H1 (cell line): ENCODE data around the gene CDKL5. TPM values are rescaled to one million over a fixed set of nuclear protein-coding genes. Genes with fewer than 3 reads are reported as not detected.

Experiments used
- CTCF ChIA-PET: fragments of 300-600 bp; sonication (Branson Sonifier 250); formaldehyde crosslinking; loops from one replicate; lab custom pipeline; 2021; ENCODE audit not compliant: partially characterized antibody; lab: Charles Lee
- POLR2A ChIA-PET: fragments of 300-600 bp; sonication (Branson Sonifier 250); formaldehyde crosslinking; loops from one replicate; lab custom pipeline; 2021; ENCODE audit warnings: inconsistent platforms; ENCODE audit not compliant: partially characterized antibody; lab: Charles Lee
- DNase-seq, 2 experiments: peaks; one replicate each; pipeline versions ENCODE4 v3.0.0 to v3.0.0-alpha.2; 2010 to 2022; ENCODE audit warnings: low spot score in 2 of 2, low read depth in 1 of 2, mixed read lengths in 1 of 2
- FAIRE-seq: peaks from 2 replicates; lab custom pipeline; 2011; peaks lifted over from hg19 to GRCh38; lab: Jason Lieb, UNC
- H2AFZ ChIP-seq: 2 replicates; pipeline ENCODE4 v1.8.1; 2012; ENCODE audit warnings: low read length, inconsistent platforms
- H2AK5ac ChIP-seq: 2 replicates; pipeline ENCODE4 v1.6.1; 2013; ENCODE audit warnings: low read depth, low read length
- H2BK120ac ChIP-seq: replicated peaks from 2 replicates; pipeline ENCODE3; 2013; ENCODE audit warnings: low read depth, low read length, inconsistent platforms
- H2BK12ac ChIP-seq: 2 replicates; pipeline ENCODE4 v1.6.1; 2013; ENCODE audit warnings: low read depth, low read length
- H2BK15ac ChIP-seq: 2 replicates; pipeline ENCODE4 v1.6.1; 2013; ENCODE audit warnings: low read length
- H2BK20ac ChIP-seq: 2 replicates; pipeline ENCODE4 v1.6.1; 2013; ENCODE audit warnings: low read length
- H2BK5ac ChIP-seq: 2 replicates; pipeline ENCODE4 v1.6.1; 2013; ENCODE audit warnings: low read depth, low read length
- H3K14ac ChIP-seq: 2 replicates; pipeline ENCODE4 v1.6.1; 2013; ENCODE audit warnings: inconsistent platforms; ENCODE audit not compliant: insufficient read length
- H3K18ac ChIP-seq: 2 replicates; pipeline ENCODE4 v1.6.1; 2013; ENCODE audit warnings: low read length; ENCODE audit errors: extremely low read depth
- H3K23ac ChIP-seq: 2 replicates; pipeline ENCODE4 v1.6.1; 2013; ENCODE audit warnings: inconsistent platforms; ENCODE audit not compliant: insufficient read length
- H3K23me2 ChIP-seq: 2 replicates; pipeline ENCODE4 v1.6.1; 2013; ENCODE audit warnings: low read depth, low read length
- H3K27ac ChIP-seq: 2 replicates; pipeline ENCODE4 v1.6.1; 2011; ENCODE audit warnings: low read depth, low read length, inconsistent platforms
- H3K27me3 ChIP-seq, 4 experiments: replicated peaks in 1 of 4; 1 replicate in 1 of 4; 2 replicates in 3 of 4; pipeline versions ENCODE4 v1.6.1 to v1.8.1; 2011 to 2013; ENCODE audit warnings: low read length in 3 of 4, mild to moderate bottlenecking in 3 of 4, inconsistent platforms in 2 of 4, mixed read lengths in 2 of 4, moderate library complexity in 1 of 4; ENCODE audit not compliant: control insufficient read depth in 3 of 4, insufficient read depth in 3 of 4; ENCODE audit errors: extremely low read depth in 1 of 4
- H3K36me3 ChIP-seq, 4 experiments: 2 replicates each; pipeline versions ENCODE4 v1.6.1 to v1.8.1; 2011 to 2013; ENCODE audit warnings: mild to moderate bottlenecking in 4 of 4, low read length in 3 of 4, moderate library complexity in 2 of 4, control low read depth in 1 of 4, inconsistent platforms in 1 of 4; ENCODE audit not compliant: insufficient read depth in 4 of 4, control insufficient read depth in 2 of 4
- H3K4ac ChIP-seq: replicated peaks from 2 replicates; pipeline ENCODE3; 2013; ENCODE audit warnings: low read length, low read depth, mixed read lengths, inconsistent platforms; ENCODE audit not compliant: insufficient read length
- H3K4me1 ChIP-seq, 4 experiments: replicated peaks in 1 of 4; 1 replicate in 1 of 4; 2 replicates in 3 of 4; pipeline versions ENCODE4 v1.6.1 to v1.8.1; 2011 to 2013; ENCODE audit warnings: low read length in 3 of 4, inconsistent platforms in 2 of 4, mixed read lengths in 1 of 4; ENCODE audit not compliant: insufficient read depth in 4 of 4, control insufficient read depth in 3 of 4
- H3K4me2 ChIP-seq, 2 experiments: 2 replicates each; pipeline versions ENCODE4 v1.6.1 to v1.8.1; 2011 to 2013; ENCODE audit warnings: low read depth in 2 of 2, low read length in 2 of 2, control low read depth in 1 of 2, inconsistent platforms in 1 of 2, mild to moderate bottlenecking in 1 of 2; ENCODE audit not compliant: insufficient read depth in 1 of 2
- H3K4me3 ChIP-seq, 4 experiments: fragments of 200-600, 300-600 bp in 1 of 4; sonication (generic), shearing (Covaris generic), sonication (Bioruptor Twin) in 1 of 4; 2 replicates each; pipeline versions ENCODE4 v1.5.1 to v1.8.1; 2011 to 2016; ENCODE audit warnings: low read length in 4 of 4, low read depth in 3 of 4, control low read depth in 2 of 4, inconsistent platforms in 2 of 4, mild to moderate bottlenecking in 2 of 4, mixed read lengths in 1 of 4, moderate library complexity in 1 of 4; ENCODE audit not compliant: insufficient read depth in 2 of 4; ENCODE audit errors: extremely low read depth in 1 of 4
- H3K56ac ChIP-seq: replicated peaks from 2 replicates; pipeline ENCODE3; 2013; ENCODE audit warnings: low read depth, mild to moderate bottlenecking, mixed read lengths, low read length, inconsistent platforms; ENCODE audit not compliant: insufficient read length
- H3K79me1 ChIP-seq: 2 replicates; pipeline ENCODE4 v1.6.1; 2013; ENCODE audit warnings: low read depth, low read length, control low read depth
- H3K79me2 ChIP-seq, 2 experiments: 2 replicates each; pipeline versions ENCODE4 v1.6.1 to v1.8.1; 2012 to 2013; ENCODE audit warnings: low read length in 2 of 2, mild to moderate bottlenecking in 2 of 2, inconsistent platforms in 1 of 2; ENCODE audit not compliant: insufficient read depth in 2 of 2, control insufficient read depth in 1 of 2
- H3K9ac ChIP-seq, 4 experiments: replicated peaks in 1 of 4; 1 replicate in 1 of 4; 2 replicates in 3 of 4; pipeline versions ENCODE4 v1.6.1 to v1.8.1; 2011 to 2013; ENCODE audit warnings: low read depth in 3 of 4, low read length in 3 of 4, control low read depth in 2 of 4, mild to moderate bottlenecking in 2 of 4, moderate library complexity in 2 of 4, inconsistent platforms in 1 of 4; ENCODE audit errors: extremely low read depth in 1 of 4
- H3K9me3 ChIP-seq, 2 experiments: 2 replicates each; pipeline versions ENCODE4 v1.6.1 to v1.8.1; 2012 to 2013; ENCODE audit warnings: mild to moderate bottlenecking in 2 of 2, moderate library complexity in 2 of 2, control low read depth in 1 of 2, inconsistent platforms in 1 of 2, low read depth in 1 of 2, low read length in 1 of 2, mixed read lengths in 1 of 2; ENCODE audit not compliant: insufficient read depth in 2 of 2
- H4K20me1 ChIP-seq, 2 experiments: replicated peaks in 1 of 2; 2 replicates each; pipeline versions ENCODE3 to v1.8.1; 2011 to 2013; ENCODE audit warnings: inconsistent platforms in 2 of 2, low read length in 2 of 2, mild to moderate bottlenecking in 1 of 2; ENCODE audit not compliant: insufficient read depth in 2 of 2, control insufficient read depth in 1 of 2
- H4K5ac ChIP-seq: 2 replicates; pipeline ENCODE4 v1.6.1; 2013; ENCODE audit warnings: low read length, low read depth, mixed read lengths, inconsistent platforms; ENCODE audit not compliant: insufficient read length
- H4K8ac ChIP-seq: 2 replicates; pipeline ENCODE4 v1.8.0; 2013; ENCODE audit warnings: mild to moderate bottlenecking, moderate library complexity, low read length, inconsistent platforms; ENCODE audit not compliant: insufficient read depth; ENCODE audit errors: extremely low read depth
- H4K91ac ChIP-seq: replicated peaks from 2 replicates; pipeline ENCODE3; 2013; ENCODE audit warnings: low read length, mixed read lengths, inconsistent platforms; ENCODE audit not compliant: insufficient read length
- JUN ChIP-seq: IDR thresholded peaks from 2 replicates; pipeline ENCODE4 v1.6.1; 2011; ENCODE audit warnings: low read depth, mild to moderate bottlenecking, improper control_type of control experiment, low read length
- NANOG ChIP-seq: IDR thresholded peaks from 2 replicates; pipeline ENCODE4 v1.6.1; 2011; ENCODE audit warnings: low read length, low read depth, mild to moderate bottlenecking, inconsistent platforms; ENCODE audit not compliant: insufficient read depth, poor library complexity, severe bottlenecking
- WGBS, 2 experiments: shearing (Covaris generic) in 1 of 2; methylation state at CpG; one replicate each; pipeline versions ENCODE4 v1.1.6 to v1.1.7; 2013 to 2015; ENCODE audit warnings: low lambda C conversion rate in 2 of 2, mixed read lengths in 2 of 2, inconsistent platforms in 1 of 2, low coverage in 1 of 2, missing lambda C conversion rate in 1 of 2; ENCODE audit not compliant: insufficient replicate concordance in 2 of 2, insufficient coverage in 1 of 2, insufficient read length in 1 of 2; ENCODE audit errors: extremely low coverage in 1 of 2, missing lambda C conversion rate in 1 of 2; 5-methylcytosine and 5-hydroxymethylcytosine counted together
- polyA plus RNA-seq, 7 experiments: library from polyadenylated mRNA; depleted of rRNA in 3 of 7; stranded (reverse) in 5 of 7; unstranded in 2 of 7; fragments of >200 nt in 5 of 7; fragments of 200-250 nt in 2 of 7; gene quantifications; 1 replicate in 5 of 7; 2 replicates in 1 of 7; 4 replicates in 1 of 7; pipeline versions ENCODE4 v1.2.1 to v1.2.3, GENCODE V29; 2011 to 2013; ENCODE audit warnings: missing spikeins in 2 of 7, mixed read lengths in 2 of 7
- total RNA-seq: library from RNA; stranded (reverse); fragmentation: NEBNext Ultra II Directional; extraction: Animal tissue kit (Norgen Biotek cat#: 25700); gene quantifications from 2 replicates; pipeline ENCODE4 v1.2.1, GENCODE V29; 2021

The CDKL5 gene
- total and polyA plus RNA-seq, 2 of the 8 experiments (the other 6 are each of a cell fraction or from before 2014, with no cell fraction given): 5.5 to 15.6 TPM

DNA sequence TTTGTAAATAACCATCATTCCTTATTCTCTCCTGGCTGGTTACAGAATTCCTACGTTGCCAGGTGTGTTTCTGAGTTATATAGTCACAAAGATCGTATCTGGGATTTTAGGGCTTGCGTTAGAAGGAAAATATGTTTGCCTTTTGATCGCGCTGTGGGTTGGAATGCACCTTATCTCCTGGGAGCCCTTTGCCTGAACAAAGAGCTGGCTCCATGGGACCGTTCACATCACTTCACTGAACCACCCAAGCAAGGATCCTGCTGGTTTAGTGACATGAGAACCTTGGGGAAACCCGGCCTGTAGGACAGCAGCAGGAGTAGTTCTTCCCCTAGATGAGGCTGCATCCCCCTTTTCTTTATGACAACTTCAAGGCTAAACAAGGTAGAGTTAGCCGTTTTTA is 194.9 kb downstream of the CDKL5 start:
- Histone ChIP-seq H3K23me2 (no peaks in the 10 kb centered on the region), H2BK12ac (no peak overlapping the region), H2BK15ac (no peak overlapping the region), H3K4me2 (no peak overlapping the region), H3K27me3 (no peaks in the 10 kb centered on the region), H2AFZ (no peak overlapping the region), H2AK5ac (no peak overlapping the region), H3K27ac (no peak overlapping the region), H3K9ac (no peak overlapping the region), H3K79me1 (no peaks in the 10 kb centered on the region), H3K18ac (no peak overlapping the region), H3K36me3 (peaks cover 0 to 4% (median 2%) of the 10 kb centered on the region in 4 experiments; a peak in 3 of 8 replicates), H2BK5ac (no peak overlapping the region), H3K4me1 (no peaks in the 10 kb centered on the region), H3K4ac (no peak overlapping the region), H3K4me3 (no peak overlapping the region), H4K20me1 (peaks cover 0 to 1% of the 10 kb centered on the region in 2 experiments), H3K9me3 (no peaks in the 10 kb centered on the region), H3K56ac (no peak overlapping the region), H4K8ac (no peak overlapping the region), H4K91ac (no peak overlapping the region), H2BK20ac (no peak overlapping the region), H3K23ac (no peak overlapping the region), H4K5ac (no peak overlapping the region), H3K79me2 (no peaks in the 10 kb centered on the region), H2BK120ac (no peak overlapping the region), H3K14ac (no peak overlapping the region)
- 90% methylated on average over 7 of the region's 8 CpGs; no CpG with 5 or more reads in 1 of the 2 experiments for WGBS, 2 experiments
- ChIA-PET POLR2A (no interaction called here), CTCF (no interaction called here)
- DNase-seq (no peak), FAIRE-seq (no peak)
- TF ChIP-seq NANOG (no peak), JUN (no peak)
